Keratinocyte (primary cell): ENCODE results near the gene POLR1G. TPM values are rescaled to one million over a fixed set of nuclear protein-coding genes. Genes with fewer than 3 reads are reported as not detected.

Experiments used
- DNase-seq: peaks from one replicate; pipeline ENCODE4 v3.0.0-alpha.2; 2011; ENCODE audit warnings: low read depth, missing footprints, low spot score
- FAIRE-seq: peaks from 2 replicates; lab custom pipeline; 2011; peaks lifted over from hg19 to GRCh38; lab: Jason Lieb, UNC
- H2AFZ ChIP-seq: 2 replicates; pipeline ENCODE4 v1.6.0; 2012; ENCODE audit warnings: low read length, control low read depth, inconsistent platforms; ENCODE audit not compliant: control insufficient read depth
- H3K27ac ChIP-seq: 2 replicates; pipeline ENCODE4 v1.5.1; 2011; ENCODE audit warnings: low read length; ENCODE audit not compliant: control insufficient read depth, insufficient read depth
- H3K27me3 ChIP-seq: 3 replicates; pipeline ENCODE4 v1.6.0; 2011; ENCODE audit warnings: low read length; ENCODE audit not compliant: control insufficient read depth, insufficient read depth; ENCODE audit errors: extremely low read depth
- H3K36me3 ChIP-seq, 2 experiments: 2 replicates in 1 of 2; 3 replicates in 1 of 2; pipeline ENCODE4 v1.5.1; 2011; ENCODE audit warnings: low read length in 2 of 2, mild to moderate bottlenecking in 1 of 2; ENCODE audit not compliant: control insufficient read depth in 2 of 2, insufficient read depth in 2 of 2; ENCODE audit errors: extremely low read depth in 1 of 2
- H3K4me1 ChIP-seq: 3 replicates; pipeline ENCODE4 v1.5.1; 2011; ENCODE audit warnings: low read length; ENCODE audit not compliant: control insufficient read depth, insufficient read depth; ENCODE audit errors: extremely low read depth
- H3K4me2 ChIP-seq: 3 replicates; pipeline ENCODE4 v1.6.0; 2011; ENCODE audit warnings: low read depth, low read length; ENCODE audit not compliant: control insufficient read depth, insufficient read depth; ENCODE audit errors: extremely low read depth
- H3K4me3 ChIP-seq, 3 experiments: fragments of 200-600 bp in 1 of 3; sonication (generic) in 1 of 3; 2 replicates in 2 of 3; 3 replicates in 1 of 3; pipeline ENCODE4 v1.5.1; 2011 to 2016; ENCODE audit warnings: low read length in 3 of 3, mild to moderate bottlenecking in 3 of 3, control low read depth in 2 of 3, inconsistent platforms in 1 of 3, low read depth in 1 of 3, mixed read lengths in 1 of 3, mixed run types in 1 of 3, moderate library complexity in 1 of 3; ENCODE audit not compliant: control insufficient read depth in 2 of 3, insufficient read depth in 2 of 3; ENCODE audit errors: extremely low read depth in 1 of 3
- H3K79me2 ChIP-seq: 2 replicates; pipeline ENCODE4 v1.6.0; 2012; ENCODE audit warnings: low read length; ENCODE audit not compliant: control insufficient read depth, insufficient read depth
- H3K9ac ChIP-seq: 3 replicates; pipeline ENCODE4 v1.6.0; 2011; ENCODE audit warnings: low read length; ENCODE audit not compliant: control insufficient read depth, insufficient read depth; ENCODE audit errors: extremely low read depth
- H3K9me1 ChIP-seq: 3 replicates; pipeline ENCODE4 v1.6.0; 2011; ENCODE audit warnings: low read length; ENCODE audit not compliant: control insufficient read depth, insufficient read depth; ENCODE audit errors: extremely low read depth
- H3K9me3 ChIP-seq: 2 replicates; pipeline ENCODE4 v1.5.1; 2012; ENCODE audit warnings: low read depth, low read length; ENCODE audit not compliant: control insufficient read depth
- H4K20me1 ChIP-seq: 3 replicates; pipeline ENCODE4 v1.6.0; 2011; ENCODE audit warnings: low read length; ENCODE audit not compliant: control insufficient read depth, insufficient read depth; ENCODE audit errors: extremely low read depth
- EZH2 ChIP-seq: IDR thresholded peaks from one replicate; pipeline ENCODE4 v1.6.1; 2012; ENCODE audit warnings: inconsistent platforms, mild to moderate bottlenecking, low read length, moderate library complexity
- dilution Hi-C: fragments of 300-500 bp; cut with MboI; formaldehyde crosslinking; loops from one replicate; pipeline ENCODE4 v1.7.0; 2020; ENCODE audit warnings: low sequenced_read_pairs; ENCODE audit not compliant: extremely low pct_ligation_motif_present
- polyA plus RNA-seq, 5 experiments: library from polyadenylated mRNA; depleted of rRNA in 3 of 5; stranded (reverse) in 3 of 5; stranded (forward) in 1 of 5; unstranded in 1 of 5; fragments of >200 nt; gene quantifications; 1 replicate in 1 of 5; 2 replicates in 3 of 5; 3 replicates in 1 of 5; pipeline versions ENCODE4 v1.2.1 to v1.2.3, GENCODE V29; 2011 to 2012; ENCODE audit warnings: missing spikeins in 2 of 5, low read depth in 1 of 5, low replicate concordance in 1 of 5
- TF ChIP-seq, protein P1 (sequence below), 3 experiments: IDR thresholded peaks in 1 of 3; conservative IDR thresholded peaks in 1 of 3; optimal IDR thresholded peaks in 1 of 3; 2 replicates in 2 of 3; 3 replicates in 1 of 3; pipeline versions ENCODE3 to v1.5.1; 2011; ENCODE audit warnings: low read length in 3 of 3, mild to moderate bottlenecking in 3 of 3, moderate library complexity in 2 of 3, control low read depth in 1 of 3, inconsistent platforms in 1 of 3; ENCODE audit not compliant: insufficient read depth in 2 of 3; ENCODE audit errors: extremely low read depth in 1 of 3

Gene POLR1G
- polyA plus RNA-seq, 1 donor (not counting 4 experiments of a cell fraction or from before 2014, with no cell fraction given) = 9.8 TPM

GRCh38 chr19:45361608-45362007, 44.8 kb upstream of the POLR1G start:
- Histone ChIP-seq H3K4me3 (no peak overlapping the region), H3K9me3 (no peaks in the 10 kb centered on the region), H3K4me2 (no peak overlapping the region), H3K79me2 (no peaks in the 10 kb centered on the region), H3K27me3 (no peaks in the 10 kb centered on the region), H3K9me1 (no peaks in the 10 kb centered on the region), H3K27ac (no peak overlapping the region), H3K36me3 (peaks cover 36 to 37% of the 10 kb centered on the region in 2 experiments), H3K9ac (no peak overlapping the region), H2AFZ (no peak overlapping the region), H3K4me1 (no peaks in the 10 kb centered on the region), H4K20me1 (no peaks in the 10 kb centered on the region)
- TF ChIP-seq EZH2 = no peak
- TF ChIP-seq, protein P1, sequence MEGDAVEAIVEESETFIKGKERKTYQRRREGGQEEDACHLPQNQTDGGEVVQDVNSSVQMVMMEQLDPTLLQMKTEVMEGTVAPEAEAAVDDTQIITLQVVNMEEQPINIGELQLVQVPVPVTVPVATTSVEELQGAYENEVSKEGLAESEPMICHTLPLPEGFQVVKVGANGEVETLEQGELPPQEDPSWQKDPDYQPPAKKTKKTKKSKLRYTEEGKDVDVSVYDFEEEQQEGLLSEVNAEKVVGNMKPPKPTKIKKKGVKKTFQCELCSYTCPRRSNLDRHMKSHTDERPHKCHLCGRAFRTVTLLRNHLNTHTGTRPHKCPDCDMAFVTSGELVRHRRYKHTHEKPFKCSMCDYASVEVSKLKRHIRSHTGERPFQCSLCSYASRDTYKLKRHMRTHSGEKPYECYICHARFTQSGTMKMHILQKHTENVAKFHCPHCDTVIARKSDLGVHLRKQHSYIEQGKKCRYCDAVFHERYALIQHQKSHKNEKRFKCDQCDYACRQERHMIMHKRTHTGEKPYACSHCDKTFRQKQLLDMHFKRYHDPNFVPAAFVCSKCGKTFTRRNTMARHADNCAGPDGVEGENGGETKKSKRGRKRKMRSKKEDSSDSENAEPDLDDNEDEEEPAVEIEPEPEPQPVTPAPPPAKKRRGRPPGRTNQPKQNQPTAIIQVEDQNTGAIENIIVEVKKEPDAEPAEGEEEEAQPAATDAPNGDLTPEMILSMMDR (optimal IDR thresholded peaks at IDR 0.05 in 1 of 3, IDR thresholded peaks at IDR 0.05 in 1 of 3, conservative IDR thresholded peaks at IDR 0.05 in 1 of 3; ENCODE audit: extremely low read depth in 1 of 3, insufficient read depth in 2 of 3, low read length in 3 of 3) = no peak
- dilution Hi-C loops = no loop called here
- DNase-seq (no peak), FAIRE-seq (no peak)

GRCh38 chr19:45362291-45362690, 44.2 kb upstream of the POLR1G start:
- Histone ChIP-seq H3K9me1 (no peaks in the 10 kb centered on the region), H3K9ac (no peak overlapping the region), H3K4me3 (no peak overlapping the region), H4K20me1 (no peaks in the 10 kb centered on the region), H3K4me2 (no peak overlapping the region), H3K36me3 (peaks cover 31 to 34% of the 10 kb centered on the region in 2 experiments), H3K27me3 (no peaks in the 10 kb centered on the region), H3K4me1 (no peaks in the 10 kb centered on the region), H3K27ac (no peak overlapping the region), H3K79me2 (no peaks in the 10 kb centered on the region), H3K9me3 (no peaks in the 10 kb centered on the region), H2AFZ (no peak overlapping the region)
- TF ChIP-seq, protein P1 (optimal IDR thresholded peaks at IDR 0.05 in 1 of 3, IDR thresholded peaks at IDR 0.05 in 1 of 3, conservative IDR thresholded peaks at IDR 0.05 in 1 of 3; ENCODE audit: extremely low read depth in 1 of 3, insufficient read depth in 2 of 3, low read length in 3 of 3) = no peak
- no peak for TF ChIP-seq EZH2
- DNase-seq = no peak
- dilution Hi-C loops = no loop called here
- FAIRE-seq = no peak
